Embryonic facial prominence (tissue), 1 donor: ENCODE data around the gene PRR13.
"Not testable (repeated sequence)": the region's sequence is repeated elsewhere in the genome, so short reads cannot be mapped to it uniquely, and the experiment has no call there.

Experiments
- DNase-seq: peaks from one replicate; pipeline ENCODE4 v3.0.0-alpha.2; 2016; ENCODE audit errors: extremely low spot score

Gene PRR13

GRCh38 chr12:53435326-53435725 lies 6.2 kb upstream of the PRR13 start:
- DNase-seq: not testable (repeated sequence)

DNA sequence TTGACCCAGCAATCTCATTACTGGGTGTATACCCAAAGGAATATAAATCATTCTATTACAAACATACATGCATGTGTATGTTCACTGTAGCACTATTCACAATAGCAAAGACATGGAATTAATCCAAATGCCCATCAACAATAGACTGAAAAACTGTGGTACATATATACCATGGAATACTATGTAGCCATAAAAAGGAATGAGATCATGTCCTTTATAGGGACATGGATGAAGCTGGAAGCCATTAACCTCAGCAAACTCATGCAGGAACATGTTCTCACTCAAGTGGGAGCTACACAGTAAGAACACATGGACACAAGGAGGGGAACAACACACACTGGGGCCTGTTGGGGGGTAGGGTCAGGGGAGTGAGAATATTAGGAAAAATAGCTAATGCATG lies 2.0 kb upstream of the PRR13 start:
- not testable (repeated sequence) for DNase-seq

DNA sequence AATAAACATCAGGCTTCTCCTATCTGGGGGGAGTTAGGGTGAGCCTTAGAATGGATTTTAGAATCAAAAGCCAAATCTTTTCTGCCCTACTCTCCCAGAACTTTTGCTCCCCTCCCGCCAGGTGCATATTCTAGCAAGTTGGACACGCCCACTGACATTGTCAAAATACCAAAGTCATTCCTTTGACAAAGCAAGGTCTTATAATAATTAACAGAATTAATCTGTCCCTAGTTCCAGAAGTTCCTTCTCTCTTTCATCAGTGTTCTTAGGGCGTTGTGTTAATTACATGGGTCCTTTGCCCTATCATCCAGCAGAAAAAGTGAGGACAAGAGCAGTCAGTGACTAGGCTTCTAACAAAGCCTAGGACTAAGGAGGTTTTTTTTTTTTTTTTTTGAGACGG lies 2.4 kb downstream of the PRR13 start:
- DNase-seq: no peak

DNA sequence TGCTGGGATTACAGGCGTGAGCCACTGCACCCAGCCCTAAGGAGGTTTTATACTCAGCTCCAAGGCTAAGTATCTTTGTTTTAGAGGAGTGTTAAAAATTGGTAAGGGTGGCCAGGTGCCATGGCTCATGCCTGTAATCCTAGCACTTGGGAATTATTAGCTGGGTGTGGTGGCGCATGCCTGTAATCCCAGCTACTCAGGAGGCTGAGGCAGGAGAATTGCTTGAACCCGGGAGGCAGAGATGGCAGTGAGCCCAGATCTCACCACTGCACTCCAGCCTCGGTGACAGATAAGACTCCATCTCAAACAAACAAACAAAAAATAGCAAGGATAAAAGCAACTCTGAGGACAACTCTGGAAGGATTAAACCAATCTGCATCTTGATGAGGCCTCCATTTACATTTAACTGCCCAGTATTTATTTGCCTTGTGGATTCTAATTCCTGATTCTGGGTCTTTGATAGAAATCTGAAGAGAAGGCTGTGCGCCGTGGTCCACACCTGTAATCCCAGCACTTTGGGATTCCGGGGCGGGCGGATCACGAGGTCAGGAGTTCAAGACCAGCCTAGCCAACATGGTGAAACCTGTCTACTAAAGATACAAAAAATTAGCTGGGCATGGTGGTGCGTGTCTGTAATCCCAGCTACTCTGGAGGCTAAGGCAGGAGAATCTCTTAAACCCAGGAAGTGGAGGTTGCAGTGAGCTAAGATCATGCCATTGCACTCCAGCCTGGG lies 3.2 kb downstream of the PRR13 start:
- DNase-seq: not testable (repeated sequence)

- DNase-seq: no peak
Observed at GRCh38 chr12:53450936-53451335, 9.4 kb downstream of the PRR13 start.

- peak; percentile 99 for DNase-seq
Observed at GRCh38 chr12:53451661-53452158, 10.2 kb downstream of the PRR13 start, which contains the start of gene PCBP2. Gene PCBP2 (plus strand): TSS chr12:53452102. CDS start chr12:53454801, 2,699 bp downstream.

GRCh38 chr12:53452159-53453077 lies 10.9 kb downstream of the PRR13 start:
- peak; percentile 86 for DNase-seq

- no peak for DNase-seq
Observed at GRCh38 chr12:53453953-53454640, 12.6 kb downstream of the PRR13 start.

DNA sequence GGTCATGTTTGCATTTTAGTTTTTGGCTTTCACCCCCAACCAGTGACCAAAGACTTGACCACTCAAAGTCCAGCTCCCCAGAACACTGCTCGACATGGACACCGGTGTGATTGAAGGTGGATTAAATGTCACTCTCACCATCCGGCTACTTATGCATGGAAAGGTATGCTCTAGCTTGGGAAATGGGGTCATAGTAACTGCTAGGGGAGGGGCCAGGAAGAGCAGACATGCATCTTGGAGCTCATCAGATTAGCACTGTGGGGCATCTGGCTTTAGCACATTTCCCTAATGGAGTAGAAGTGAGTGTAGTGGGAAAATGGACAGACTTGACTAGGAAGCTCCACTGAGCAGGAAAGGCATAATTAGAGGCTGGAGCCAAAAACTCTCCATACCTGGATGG lies 13.2 kb downstream of the PRR13 start:
- no peak for DNase-seq

GRCh38 chr12:53456654-53457366 lies 15.3 kb downstream of the PRR13 start:
- no peak for DNase-seq

DNA sequence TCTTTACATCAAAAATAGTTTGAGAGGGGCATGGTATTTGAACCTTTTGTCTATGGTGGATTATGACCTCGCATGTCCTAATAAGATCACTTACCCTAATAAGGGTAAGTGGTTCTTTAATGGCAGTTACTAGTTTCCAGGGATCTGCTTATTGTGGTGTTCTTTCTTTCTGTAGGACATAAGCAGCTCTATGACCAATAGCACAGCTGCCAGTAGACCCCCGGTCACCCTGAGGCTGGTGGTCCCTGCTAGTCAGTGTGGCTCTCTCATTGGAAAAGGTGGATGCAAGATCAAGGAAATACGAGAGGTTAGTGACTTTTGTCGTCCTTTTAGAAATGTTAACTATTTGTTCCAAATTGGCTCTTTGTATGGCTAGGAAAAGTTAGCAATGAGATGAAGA lies 17.6 kb downstream of the PRR13 start:
- DNase-seq: no peak

- no peak for DNase-seq
Observed at GRCh38 chr12:53461059-53461458, 19.5 kb downstream of the PRR13 start.

DNA sequence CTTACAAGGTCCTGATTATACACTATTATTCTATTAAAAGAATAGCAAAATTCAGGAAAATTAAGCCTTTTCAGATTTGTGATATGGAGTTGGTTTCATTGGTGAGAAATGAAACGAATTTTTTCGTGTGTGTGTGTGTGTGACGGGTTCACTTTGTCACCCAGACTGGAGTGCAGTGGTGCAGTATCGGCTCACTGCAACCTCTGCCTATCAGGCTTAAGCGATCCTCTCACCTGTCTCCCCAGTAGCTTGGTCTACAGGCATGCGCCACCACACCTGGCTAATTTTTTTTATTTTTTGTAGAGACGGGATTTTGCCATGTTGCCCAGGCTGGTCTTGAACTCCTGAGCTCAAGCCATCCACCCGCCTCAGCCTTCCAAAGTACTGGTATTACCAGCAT lies 20.1 kb downstream of the PRR13 start:
- no peak for DNase-seq

DNA sequence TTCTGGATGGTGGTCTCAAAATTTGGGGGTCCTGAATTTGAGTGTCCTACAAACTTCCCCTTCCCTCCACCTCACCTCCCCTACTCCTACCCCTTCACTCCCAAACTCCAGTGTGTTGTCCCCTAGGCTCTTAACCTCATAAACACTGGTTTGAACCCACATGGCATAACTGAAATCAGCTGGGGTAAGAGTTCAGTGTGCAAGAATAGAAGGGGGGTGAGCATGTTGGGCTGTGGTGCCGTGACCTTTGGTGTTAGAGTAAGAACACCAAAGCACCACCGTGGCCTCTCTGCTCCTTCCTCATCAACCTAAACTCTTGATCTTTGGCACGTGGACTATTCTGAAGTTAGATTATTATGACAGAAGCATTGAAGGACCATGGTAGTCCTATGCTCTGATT lies 21.4 kb downstream of the PRR13 start:
- DNase-seq: no peak

DNA sequence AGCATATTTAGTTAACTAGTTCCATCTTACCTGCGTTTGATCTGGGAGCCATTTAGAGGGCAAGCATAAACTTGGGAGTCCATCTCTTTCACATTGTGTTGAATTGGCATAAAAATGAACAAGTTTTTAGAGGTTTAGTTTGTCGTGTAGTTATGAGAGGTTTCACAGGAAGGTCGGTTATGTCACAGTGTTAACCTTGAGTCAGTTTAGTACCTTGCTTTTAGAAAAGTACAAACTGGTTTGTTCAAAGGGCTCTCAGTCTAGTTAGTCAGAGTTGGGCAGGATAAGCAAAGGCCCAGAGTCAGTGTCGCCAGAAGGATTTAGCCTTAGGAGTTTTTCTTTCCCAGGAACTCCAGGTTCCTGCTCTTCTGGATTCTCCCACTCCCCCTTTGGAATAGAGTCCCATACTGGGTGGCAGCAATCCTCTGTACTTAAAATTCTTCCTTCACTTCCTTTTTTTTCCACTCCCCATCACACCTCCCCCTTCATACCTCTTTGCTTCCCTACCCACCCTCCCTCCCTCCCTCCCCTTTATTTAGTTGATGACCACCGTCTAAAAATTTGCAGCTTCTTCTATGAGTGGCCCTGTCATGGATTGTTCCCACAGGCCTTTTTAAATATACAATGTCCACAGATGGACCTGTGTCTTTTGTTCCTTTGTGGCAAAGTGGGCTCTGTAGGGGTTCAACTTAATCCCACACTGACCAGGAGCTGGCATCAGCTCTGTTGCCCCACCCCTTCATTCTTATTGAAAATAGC lies 22.4 kb downstream of the PRR13 start:
- DNase-seq: no peak

DNA sequence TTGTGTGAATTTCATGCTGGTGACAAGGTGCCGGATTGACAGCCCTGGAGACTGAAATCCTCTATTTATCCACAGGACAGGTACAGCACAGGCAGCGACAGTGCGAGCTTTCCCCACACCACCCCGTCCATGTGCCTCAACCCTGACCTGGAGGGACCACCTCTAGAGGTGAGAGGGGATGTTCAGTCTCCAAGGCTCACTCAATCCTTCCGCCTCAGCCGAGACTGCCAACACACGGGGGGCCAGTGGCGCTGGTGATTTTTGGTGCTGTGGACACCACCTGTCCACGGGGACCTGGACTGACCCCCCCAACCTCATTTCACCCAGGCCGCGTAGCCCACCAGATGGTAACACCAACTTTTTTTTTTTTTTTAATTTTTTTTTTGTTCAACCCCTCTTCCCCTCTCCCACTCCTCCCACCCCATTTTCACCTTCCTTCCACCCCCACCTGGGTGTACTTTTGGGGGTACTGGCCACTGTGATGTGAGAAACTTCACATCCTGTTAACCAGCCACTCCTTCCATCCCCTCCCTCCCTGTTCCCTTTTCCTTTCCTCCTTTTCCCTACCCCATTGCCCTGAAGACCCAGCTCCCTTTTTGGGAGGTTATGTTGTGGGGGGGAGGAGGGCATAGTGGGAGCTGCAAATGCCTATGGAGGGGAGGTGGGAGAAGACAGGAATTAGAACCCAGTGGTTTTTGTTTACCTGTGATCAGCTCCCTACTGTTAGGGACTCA lies 23.3 kb downstream of the PRR13 start:
- DNase-seq: no peak

DNA sequence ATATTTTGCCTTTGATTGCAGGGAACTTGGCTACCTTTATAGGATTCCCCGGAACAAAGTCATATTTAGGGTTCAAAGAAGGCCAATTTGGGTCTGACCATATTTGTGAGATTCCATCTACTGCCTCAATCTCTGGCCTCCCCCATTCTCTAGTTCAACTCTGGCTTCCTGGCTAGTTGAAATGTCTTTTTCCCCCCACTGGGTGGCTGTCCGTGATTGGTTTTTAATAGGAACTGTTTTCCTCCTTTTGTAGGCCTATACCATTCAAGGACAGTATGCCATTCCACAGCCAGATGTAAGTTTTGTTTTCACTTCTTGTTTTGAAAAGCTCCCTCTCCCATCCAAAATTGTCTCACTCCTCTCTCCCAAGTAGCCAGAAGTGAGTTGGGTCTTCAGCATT lies 24.1 kb downstream of the PRR13 start:
- DNase-seq: no peak

DNA sequence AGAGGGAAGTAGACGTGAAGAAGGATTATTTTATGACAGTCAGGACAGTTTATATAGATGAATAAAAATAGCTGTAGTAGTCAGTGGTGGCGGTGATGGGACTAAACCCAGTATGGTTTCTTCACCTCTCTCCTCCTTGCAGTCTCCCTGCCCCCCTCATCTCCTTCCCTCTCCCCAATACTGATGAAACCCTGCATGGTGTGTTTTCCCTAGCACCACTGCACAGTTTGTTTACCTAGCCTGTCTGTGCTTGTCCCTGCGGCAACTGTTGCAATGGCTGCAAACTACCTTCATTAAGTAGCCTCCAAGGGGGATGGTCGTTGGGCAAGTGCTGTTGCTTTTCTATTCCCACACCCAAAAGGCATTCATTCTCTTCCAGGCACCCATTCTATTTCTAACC lies 25.1 kb downstream of the PRR13 start:
- no peak for DNase-seq

GRCh38 chr12:53467082-53467481 lies 25.5 kb downstream of the PRR13 start:
- no peak for DNase-seq

DNA sequence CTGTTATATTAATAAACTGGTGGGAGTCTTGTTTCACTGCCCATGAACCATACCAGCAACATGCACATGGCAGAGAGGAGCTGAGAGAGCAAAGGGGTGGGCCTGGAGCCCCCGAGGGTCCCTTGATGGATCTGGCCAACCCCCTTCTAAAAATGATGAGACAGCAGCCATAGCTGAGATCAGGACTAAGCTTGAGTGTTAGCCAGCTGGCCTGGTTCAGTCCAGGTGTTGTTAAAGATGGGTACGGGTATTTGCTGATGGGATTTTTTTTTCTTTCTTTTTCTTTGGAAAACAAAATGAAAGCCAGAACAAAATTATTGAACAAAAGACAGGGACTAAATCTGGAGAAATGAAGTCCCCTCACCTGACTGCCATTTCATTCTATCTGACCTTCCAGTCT lies 26.3 kb downstream of the PRR13 start:
- no peak for DNase-seq
